Measurements from ENCODE around the gene USH1G. TPM values are rescaled to one million over a fixed set of nuclear protein-coding genes. Genes with fewer than 3 reads are reported as not detected.

The USH1G gene
- total and polyA plus RNA-seq, 2 of the 13 experiments (the other 11 are each of a cell fraction or from before 2014, with no cell fraction given) = 0.04 TPM; not detected in 1

- TF ChIP-seq ZNF407 (CRISPR knock-in tag; IDR thresholded peaks at IDR 0.05; ENCODE audit: not compliant biosample characterization) (peak; percentile 2), ZNF839 (CRISPR knock-in tag; IDR thresholded peaks at IDR 0.05; ENCODE audit: borderline replicate concordance) (no peak), ZNF367 (CRISPR knock-in tag; IDR thresholded peaks at IDR 0.05; ENCODE audit: borderline replicate concordance) (no peak), ATAD3A (CRISPR knock-in tag; IDR thresholded peaks at IDR 0.05) (no peak), ATF7 (IDR thresholded peaks at IDR 0.05) (no peak; the same call in 1 of the 2 replicates), ATF7 (CRISPR knock-in tag; IDR thresholded peaks at IDR 0.05) (no peak), SMAD3 (CRISPR knock-in tag; IDR thresholded peaks at IDR 0.05) (no peak; the same call in 1 of the 2 replicates), NBN (conservative IDR thresholded peaks at IDR 0.05) (no peak), ATF1 (CRISPR knock-in tag; IDR thresholded peaks at IDR 0.05) (peak; percentile 100), ZBTB25 (CRISPR knock-in tag; IDR thresholded peaks at IDR 0.05) (0 out of 2 replicates have a peak, but pooled peaks have one; percentile 47), HDAC2 (CRISPR knock-in tag; IDR thresholded peaks at IDR 0.05) (peak; percentile 72; the same call in 1 of the 2 replicates), MTA3 (CRISPR knock-in tag; IDR thresholded peaks at IDR 0.05) (no peak), MXD3 (CRISPR knock-in tag; IDR thresholded peaks at IDR 0.05) (no peak), ZNF274 (CRISPR knock-in tag; IDR thresholded peaks at IDR 0.05) (no peak; the same call in none of the 2 replicates), ZHX1 (CRISPR knock-in tag; IDR thresholded peaks at IDR 0.05; ENCODE audit: low read depth) (no peak), ZNF44 (CRISPR knock-in tag; IDR thresholded peaks at IDR 0.05) (no peak), NFE2 (CRISPR knock-in tag; IDR thresholded peaks at IDR 0.05) (no peak)
Measured at GRCh38 chr17:74873037-74873873, 49.8 kb downstream of the USH1G start (continued).

All from HepG2 (cell line).